ENCODE data around the gene PLEKHA6.
A peak's percentile ranks its signal among the peaks of the same experiment; 100 is the strongest.

PLEKHA6 gene

DNA sequence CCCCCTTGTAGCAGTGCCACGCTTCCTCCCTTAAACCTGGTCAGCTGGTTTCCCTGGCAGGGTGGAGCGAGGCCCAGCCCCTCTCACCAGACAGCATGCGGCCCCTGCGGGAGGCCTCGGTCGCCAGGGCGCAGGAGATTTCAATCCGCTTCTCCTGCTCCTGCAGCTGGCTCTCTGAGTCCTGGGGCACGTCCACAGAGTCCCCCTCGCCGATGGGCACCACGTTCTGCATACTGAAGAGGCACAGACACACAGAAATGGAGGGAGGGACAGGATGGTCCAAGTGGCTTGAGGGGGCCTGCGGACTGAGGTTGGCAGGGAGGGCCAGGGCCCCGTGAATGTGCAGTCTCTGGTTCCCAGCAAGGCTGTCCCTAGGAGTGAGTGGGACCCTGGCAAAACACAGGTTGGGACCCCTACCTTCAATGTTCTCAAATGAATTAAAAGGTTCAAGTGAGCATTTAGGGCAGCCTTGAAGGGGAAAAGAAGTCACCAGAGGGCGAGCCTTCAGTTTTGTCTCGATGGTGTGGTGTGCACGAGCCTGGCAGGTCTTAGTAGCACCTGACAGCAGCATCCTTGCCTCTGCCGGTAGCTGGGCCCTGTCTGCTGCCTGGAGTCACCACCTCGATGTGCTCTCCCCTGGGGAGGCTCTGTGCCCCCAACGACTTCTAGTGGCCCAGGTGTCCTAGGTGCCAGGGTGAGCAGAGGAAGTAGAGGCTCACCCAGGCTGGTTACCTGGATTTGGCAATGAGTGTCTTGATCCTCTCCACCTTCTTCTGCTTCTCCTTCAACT lies 131.5 kb downstream of the PLEKHA6 start:
- DNase-seq, result no peak

DNA sequence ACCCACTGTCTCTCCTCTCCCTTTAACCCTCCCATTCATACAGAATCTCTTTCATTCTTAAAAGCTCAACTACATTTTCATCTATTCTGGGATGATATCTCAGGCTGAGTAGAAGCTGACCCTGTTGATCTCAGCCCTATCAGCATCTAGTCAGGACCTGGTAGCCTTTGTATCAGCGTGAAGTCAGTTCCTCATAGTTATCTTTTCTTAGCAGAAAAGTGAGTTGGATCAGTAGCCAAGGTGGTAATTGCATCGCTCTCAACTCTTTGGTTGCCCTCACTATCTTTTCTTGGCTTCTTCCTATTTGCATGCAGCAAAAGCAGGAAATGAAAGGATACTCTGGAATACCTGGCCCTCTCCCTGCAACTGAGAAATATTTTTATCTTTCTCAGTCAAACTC lies 132.4 kb downstream of the PLEKHA6 start:
- no peak for DNase-seq

DNA sequence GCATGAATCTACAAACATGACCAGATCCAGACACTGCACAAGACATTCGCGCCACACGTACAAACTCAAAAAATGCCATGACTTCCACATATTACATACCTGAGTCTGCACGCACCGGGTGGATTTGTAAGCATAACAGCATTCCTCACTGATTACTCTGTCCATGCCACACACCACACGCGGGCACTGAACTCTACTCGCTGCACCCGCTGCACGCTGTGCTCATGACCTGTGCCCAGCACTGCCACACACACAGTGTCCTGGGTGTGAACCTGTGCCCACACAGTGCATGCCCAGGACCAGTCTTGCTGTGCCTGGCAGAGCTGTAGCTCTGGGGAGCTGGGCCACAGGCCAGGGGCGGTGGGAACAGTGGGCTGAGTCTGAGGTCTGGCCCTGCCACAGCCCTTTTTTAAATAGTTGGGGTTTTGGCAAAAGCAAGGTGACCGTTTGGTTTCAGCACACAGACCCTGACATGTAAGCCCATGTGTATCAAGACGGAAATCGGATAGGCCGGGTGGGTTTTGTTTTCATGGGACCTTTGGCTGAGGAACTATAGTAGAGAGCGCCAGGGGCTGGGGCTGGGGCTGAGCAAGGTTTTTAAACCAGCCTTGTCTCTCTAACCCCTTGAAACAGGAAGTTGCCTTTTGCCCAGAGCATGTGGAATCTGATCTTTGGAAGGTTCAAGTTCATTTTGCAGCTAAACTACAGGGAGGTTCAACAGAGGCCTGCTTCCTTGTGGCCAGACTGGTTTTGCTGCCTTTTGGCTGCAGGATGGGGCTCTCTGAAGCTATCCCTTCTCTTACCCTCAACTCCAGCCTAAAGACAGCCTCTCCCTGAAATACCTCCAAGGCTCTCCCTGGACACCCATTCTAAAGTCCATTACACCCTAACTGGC lies 133.6 kb downstream of the PLEKHA6 start:
- DNase-seq, result no peak

DNA sequence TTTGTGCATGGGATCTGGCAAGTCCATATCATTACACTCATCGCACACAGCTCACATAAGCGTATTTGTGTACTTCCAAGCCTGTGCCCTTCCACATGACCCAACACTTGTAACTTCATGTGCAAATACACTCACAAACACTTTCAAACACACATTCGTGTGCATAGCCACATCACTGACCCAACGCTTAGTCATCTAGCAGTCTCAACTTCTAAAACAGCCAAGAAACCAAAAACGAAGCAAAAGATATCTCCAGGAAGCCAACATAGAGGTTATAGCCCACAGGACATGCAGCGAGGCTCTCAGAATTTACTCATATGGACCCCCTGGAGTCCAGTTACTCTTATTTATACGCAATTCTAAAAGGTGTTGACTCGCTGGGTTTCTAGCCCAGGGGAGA lies 135.1 kb downstream of the PLEKHA6 start:
- no peak for DNase-seq

DNA sequence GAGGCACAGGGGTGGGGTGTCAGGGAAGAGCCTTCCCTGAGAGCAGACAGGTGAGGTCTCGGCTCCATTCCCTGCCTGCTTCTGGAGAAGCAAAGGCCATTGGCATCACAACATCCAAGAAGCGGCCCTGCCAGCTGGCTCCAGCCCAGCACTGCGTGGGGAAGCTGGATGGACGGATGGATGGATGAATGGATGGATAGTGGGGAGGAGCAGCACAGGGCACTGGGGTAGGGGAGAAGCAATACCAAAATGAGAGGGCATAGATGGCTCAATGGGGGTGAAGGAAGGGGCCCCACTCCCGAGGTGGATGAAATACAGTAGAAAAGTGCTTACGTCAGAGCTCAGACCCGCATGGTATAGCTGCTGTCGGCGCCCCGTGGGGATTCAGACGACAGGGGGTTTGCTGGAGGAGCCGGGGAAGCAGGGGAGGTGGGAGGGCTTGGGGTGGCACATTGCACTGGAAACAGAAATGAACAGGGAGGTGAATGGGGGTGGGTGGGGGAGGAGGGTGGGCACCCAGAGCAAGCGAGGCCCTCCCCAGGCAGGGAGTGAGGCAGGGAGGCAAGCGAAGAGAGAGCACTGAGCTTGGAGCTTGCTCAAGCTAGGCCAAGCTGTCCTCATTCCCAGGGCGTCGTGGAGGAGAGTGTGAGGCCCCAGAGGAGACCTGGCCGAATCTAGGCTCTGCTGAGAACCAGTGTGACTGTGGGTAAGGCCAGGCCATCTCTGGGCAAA lies 136.4 kb downstream of the PLEKHA6 start:
- no peak for DNase-seq

DNA sequence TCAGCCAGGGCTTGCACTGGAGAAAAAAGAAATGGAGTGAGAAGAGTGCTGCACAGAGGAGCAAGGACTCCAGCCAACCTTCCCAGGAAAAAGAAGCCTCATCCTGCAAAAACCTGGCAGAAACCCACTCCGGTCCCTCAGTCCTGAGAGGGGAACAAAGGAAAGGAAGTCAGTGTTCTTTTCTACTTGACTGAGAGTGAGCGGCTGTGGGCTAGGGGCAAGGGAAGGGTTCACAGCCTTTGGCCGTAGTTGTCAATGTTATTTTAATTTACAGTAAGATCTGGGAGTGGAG lies 137.0 kb downstream of the PLEKHA6 start:
- DNase-seq, result no peak

DNA sequence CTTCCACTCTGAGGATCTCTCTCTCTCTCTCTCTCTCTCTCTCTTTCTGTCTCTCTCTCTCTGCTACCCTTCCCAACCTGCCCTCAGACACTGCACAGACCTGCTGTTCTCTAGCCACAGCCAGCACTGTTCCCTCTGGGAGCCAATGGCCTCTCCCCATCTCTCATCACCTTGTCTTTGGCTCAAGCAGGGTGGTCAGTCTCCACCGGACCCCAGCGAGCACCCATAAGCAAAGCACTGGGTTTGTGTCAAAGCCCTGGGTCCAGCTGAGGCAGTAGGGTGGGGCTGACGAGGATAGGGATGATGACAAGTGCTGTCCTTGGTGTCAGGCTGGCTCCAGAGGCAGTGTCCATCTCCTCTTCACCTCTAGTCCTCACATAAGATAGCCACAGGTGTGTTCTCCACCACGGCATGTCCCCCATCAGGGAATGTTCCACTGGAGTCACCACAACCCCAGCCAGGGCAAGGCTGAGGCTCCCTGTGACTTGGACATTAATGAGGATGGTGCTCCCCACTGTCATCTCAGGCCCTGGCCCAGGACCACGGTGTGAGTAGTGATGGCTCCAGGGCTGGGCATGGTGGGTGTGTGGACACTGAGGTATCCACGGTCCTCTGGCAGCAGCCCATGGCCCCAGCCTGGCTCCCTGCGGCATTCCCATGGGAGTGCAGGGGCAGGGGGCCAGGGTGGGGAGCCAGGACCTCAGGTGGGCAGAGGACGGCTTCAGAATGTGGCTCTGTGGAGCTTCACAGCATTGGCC lies 137.5 kb downstream of the PLEKHA6 start:
- no peak for DNase-seq

DNA sequence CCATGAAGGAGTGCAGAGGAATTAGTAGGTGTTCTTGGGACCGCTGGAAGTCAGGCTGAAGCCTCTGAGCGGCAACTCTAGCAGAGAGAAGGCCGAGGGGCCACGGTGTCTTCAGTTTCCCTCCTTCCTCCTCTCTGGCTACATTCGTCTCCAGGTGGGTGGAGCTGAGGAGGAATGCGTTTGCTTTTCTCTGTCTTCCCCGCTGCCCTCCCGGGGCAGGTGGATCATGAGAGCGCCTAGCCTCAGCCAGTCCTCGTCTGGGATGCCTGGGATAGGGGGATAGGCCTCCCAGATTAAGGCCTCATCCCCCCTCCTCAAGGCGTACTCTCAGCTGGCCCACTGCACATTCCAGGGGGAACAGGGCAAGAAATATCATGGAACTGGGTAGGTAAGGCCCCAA lies 138.5 kb downstream of the PLEKHA6 start:
- no peak for DNase-seq

DNA sequence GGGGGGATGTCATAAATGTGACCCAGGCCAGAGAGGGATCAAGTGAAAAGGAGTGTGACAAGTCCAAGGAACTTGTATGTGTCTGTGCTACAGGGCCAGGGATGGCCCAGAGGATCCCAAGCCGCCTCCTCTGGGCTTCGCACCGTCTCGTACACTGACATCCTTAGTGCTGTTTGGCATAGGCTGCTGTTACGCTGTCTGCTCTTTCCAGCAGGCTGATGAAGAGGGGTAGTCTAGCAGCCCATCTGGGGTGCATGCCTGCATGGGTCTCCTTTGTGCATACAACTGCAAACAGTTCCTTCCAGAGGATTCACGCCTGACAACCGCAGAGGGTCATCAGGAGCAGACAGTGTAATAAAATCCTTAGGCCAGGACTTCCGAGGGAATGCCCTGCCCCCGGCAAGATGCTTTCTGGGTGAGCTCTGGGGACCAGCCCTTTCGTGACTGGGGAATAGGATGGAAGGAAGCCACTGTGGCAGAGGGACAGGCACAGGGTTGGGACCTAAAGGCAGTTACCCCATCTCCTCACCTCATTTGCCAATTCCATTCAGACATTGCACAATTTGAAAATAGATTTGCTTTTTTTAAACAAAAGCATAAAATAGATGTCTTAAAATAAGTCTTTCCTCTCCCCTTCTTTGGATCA lies 139.6 kb downstream of the PLEKHA6 start:
- no peak for DNase-seq

DNA sequence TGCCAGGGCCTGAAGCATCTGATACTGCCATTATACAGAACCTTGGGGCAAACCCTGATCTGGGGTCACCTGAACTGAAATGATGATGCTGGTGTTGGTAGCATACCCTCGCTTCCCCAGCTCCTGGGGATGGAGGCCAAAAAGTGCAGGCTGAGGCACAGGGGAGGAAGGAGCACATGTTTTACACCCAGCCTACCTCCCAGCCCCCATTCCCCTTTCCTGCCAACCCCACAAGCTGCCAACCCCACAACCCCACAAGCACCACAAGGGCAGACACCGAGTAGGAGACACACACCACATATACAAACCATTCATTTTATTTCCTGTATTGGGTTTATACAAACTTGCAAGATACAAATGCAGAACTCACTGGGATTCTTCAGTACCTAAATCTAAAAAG lies 141.2 kb downstream of the PLEKHA6 start:
- DNase-seq, result no peak

DNA sequence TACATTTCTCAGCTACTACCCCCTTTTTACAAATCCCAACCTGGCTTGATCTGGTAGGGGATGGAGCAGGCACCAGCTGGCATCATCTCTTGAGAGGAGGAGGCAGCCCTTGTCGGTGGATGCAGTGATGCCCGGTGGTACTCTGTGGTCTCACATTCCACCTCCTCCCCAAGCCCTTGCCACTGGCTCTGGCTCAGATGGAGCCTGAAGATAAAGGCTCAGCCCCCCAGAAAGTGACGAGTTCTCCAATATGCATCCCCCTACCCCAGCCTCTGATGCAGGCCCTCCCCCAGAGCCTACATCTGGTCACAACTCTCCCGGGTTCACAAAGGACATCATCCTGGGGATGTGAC lies 142.1 kb downstream of the PLEKHA6 start:
- no peak for DNase-seq

DNA sequence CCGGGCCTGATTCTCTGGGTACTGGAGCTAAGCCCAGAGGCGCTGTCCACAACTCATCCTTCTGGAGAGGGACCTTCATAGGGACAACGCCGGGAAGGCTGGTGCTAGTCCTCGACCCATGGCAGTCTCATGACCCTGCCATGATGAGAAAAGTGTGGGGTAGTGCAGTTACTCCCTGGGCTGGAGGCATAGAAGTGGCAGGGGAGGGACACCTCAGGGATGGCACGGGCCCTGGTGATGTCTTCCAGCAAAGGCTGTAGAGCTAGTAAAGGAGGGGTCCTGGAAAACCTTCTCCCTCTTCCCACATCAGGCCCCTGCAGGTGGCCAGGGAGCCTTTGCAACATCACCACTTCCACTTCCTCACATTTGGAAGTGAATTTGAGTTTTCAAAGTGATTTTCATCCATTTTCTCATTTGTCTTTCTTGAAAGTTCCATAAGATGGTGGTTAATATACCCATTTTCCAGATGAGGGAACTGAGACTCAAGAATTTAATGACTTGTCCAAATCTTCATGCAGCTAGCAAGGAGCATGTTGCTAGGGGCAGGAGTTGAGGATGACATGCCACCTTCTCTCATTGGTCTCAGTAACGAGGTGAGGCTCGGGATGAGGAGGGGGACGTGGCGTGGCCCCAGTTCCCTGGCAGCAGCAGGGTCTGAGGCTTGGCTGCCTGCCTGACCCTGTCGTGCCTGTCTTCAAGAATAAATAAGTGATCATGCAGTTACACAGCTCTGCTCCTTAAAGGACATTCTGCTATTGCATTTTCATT lies 142.7 kb downstream of the PLEKHA6 start:
- DNase-seq, result no peak

DNA sequence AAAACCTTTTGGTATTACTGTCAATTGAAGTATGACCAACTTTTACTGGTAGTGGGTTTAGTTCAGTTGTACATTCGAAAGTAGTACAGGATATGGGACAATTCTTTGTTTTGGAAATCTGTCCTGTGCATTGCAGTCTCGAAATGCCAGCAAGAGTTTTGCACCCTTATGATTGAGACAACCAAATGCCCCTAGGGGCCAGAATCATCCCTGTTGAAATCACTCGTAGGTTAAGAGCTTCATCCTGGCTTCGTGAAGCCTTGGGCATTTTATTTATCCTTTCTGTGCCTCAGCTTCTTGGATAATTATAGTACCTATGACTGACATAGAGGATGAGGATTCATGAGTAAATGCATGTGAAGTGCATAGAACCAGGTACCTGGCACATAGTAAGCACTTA lies 143.5 kb downstream of the PLEKHA6 start:
- no peak for DNase-seq

DNA sequence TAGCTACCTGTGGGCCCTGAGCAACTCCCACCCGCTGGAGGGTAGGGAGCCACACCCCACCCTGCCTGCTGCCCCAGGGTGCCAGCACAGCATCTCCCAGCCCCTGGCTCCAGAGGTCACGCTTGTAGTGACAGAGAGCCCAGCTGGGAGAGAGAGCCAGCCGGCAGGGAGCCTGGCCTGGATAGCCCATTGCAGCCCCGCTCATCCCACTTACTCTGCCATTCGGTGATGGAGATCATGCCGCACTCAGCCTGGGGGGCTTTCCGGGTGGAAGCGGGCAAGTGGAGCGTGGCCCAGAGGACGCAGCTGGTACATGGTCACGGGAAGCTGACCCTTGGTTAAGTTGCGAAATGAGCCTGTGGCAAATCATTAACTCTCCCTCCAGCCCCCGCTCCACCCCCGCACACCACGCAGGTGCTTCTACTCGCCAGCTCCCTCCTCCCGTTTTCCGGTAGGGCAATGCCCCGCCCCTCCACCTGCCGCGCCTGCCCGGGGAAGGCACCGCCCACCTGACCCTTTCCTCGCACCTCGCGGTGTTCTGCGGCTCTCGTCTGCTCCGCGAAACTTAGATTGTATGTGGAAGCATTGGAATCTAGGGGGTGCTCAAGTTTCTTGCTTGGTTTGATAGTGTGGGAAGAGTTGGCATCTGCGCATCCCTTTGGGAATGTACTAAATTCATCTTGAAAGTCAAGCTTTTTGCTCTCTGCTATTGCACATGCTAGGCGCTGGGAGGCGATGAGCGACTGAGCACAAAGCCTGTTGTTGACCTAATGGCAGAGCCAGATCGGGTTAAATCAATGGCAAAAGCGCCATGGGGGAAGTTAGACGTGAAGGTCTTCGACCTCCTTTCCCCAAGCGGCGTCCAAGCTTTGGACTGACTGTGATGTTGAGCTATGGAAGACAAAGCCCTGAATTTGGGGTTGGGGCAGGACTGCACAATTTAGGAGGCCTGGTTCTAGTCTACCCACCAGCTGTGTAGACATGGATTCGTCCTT lies 145.8 kb downstream of the PLEKHA6 start, which contains the start of gene GOLT1A:
Gene GOLT1A (minus strand): TSS at position 321 of the 995 bp plus-strand sequence. CDS start 82 bp downstream, at position 239.
- peak; percentile 58 for DNase-seq

DNA sequence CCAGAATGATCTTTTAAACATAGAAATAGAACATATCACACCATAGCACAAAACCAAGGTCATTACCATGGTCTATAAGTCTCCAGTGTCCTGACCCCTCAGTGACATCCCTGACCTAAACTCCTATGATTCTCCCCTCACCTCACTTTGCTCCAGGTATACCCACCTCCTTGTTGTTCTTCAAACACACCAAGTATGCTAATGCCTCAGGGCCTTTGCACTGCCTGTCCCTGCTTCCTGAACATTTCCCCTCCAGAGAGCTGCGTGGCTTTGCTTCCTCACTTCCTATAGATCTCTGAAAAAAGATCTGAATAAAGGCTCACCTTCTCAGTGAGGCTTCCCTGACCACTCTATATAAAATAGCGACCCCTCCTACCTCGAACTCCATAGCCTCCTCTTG lies 147.0 kb downstream of the PLEKHA6 start:
- DNase-seq, result no peak

DNA sequence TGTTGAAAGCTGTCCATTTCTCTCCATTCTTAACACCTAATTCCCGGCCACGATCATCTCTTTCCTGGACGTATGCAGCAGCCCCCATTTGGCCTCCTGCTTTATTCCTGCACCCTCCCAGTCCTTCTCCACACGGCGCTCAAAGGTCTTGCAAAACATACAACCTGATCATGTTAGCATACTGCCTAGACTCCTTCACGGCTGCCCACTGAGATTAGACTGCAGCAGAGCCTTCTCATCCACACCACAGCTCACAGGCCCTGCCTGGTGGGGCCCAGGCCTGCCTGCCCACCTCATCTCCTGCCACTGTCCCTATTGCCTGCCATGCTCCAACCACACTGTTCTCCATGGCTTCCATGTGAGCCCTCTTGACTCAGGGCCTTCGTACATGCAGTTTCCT lies 148.7 kb downstream of the PLEKHA6 start:
- no peak for DNase-seq

DNA sequence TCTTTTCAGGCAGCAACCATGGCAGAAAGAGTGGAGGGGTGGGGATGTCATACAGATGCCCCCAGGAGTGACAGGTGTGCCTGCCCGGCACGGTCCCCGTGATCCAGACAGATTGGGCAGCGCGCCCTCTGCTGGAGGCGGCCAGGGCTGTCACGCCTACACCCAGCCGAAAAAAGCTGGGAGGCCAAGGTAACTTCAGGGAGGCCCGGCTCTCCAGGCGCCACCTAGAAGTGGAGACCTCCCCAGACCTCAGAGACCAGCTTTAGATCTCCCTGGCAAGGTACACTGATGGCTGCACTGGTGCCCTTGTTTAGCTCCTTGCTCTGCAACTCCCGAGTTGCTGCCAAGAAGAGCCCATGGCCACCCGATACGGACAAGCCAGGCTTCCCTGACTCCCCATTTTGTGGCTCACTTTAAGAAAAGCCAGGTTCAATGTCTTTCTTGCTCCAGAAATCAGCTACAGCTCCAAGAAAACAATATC lies 152.6 kb downstream of the PLEKHA6 start:
- peak; percentile 78 for DNase-seq

DNA sequence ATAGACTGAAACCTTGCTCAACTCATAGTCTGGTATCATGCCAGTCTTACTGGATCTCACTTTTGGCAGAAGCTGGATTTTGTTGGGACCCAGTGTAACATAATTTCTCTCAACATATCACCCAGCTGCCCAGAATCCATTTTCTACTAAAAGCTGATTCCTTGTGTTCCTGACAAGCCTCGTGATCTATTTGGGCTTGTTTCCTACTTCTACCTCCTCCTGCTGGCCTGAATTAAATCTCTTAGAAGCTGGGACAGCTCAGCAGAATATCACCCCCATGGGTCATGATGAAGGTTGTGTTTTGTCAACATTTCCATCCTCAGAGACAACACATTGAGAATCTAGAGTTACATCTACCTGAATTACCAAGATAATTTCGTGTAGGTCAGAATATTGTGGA lies 153.6 kb downstream of the PLEKHA6 start:
- no peak for DNase-seq

DNA sequence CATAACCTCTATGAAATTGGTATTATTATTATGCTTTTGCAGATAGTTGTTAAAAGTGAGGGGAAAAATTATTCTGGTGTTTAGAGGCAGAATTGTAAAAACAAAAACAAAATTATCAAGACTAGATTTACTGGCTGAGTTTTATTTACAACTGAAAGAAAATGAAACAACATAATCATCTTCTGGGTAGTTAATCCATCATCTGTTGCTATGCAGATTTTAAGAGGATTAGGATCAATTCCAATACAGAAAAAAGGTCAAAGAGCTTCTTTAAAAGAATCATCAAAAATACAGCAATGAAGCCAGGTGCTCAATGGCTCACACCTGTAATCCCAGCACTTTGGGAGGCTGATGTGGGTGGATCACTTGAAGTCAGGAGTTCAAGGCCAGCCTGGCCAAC lies 154.2 kb downstream of the PLEKHA6 start:
- no peak for DNase-seq

DNA sequence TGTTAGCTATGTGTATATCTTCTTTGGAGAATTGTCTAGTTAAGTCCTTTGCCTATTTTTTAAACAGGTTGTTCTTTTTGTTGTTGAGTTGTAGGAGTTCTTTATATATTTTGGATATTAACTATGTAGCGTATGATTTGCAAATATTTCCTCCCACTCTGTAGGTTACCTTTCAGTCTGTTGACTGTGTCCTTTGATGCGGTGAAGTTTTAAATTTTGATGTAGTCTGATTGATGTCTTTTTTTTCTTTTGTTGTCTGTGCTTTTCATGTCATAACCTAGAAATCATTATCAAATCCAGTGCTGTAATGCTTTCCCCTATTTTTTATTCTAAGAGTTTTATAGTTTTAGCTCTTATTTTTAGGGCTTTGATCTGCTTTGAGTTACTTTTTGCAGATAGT lies 154.8 kb downstream of the PLEKHA6 start:
- DNase-seq, result no peak

Measured in activated naive CD4-positive, alpha-beta T cell treated with anti-CD3 and anti-CD28 coated beads, Interleukin-2, amount 50 U/mL, for 16 hours (primary cell).